Activated CD8-positive, alpha-beta T cell treated with anti-CD3 and anti-CD28 coated beads for 36 hours (primary cell): ENCODE results near the gene VPS50. TPM values are rescaled to one million over a fixed set of nuclear protein-coding genes. Genes with fewer than 3 reads are reported as not detected.
A peak's percentile ranks its signal among the peaks of the same experiment; 100 is the strongest.
"Not testable (repeated sequence)": the region's sequence is repeated elsewhere in the genome, so short reads cannot be mapped to it uniquely, and the experiment has no call there.

Source experiments
- ATAC-seq: fragments of 200-7000 bp; cut with Tn5 transposase; one replicate; pipeline ENCODE4 v1.10.0; 2021; ENCODE audit warnings: mild to moderate bottlenecking, moderate library complexity
- CTCF ChIA-PET: fragments of 350-600 bp; sonication (Branson Sonifier 250); formaldehyde crosslinking; loops from one replicate; lab custom pipeline; 2021; ENCODE audit warnings: antibody characterized with exemption; lab: Charles Lee
- POLR2A ChIA-PET: fragments of 350-600 bp; sonication (Branson Sonifier 250); formaldehyde crosslinking; loops from one replicate; lab custom pipeline; 2021; ENCODE audit warnings: antibody characterized with exemption; lab: Charles Lee
- DNase-seq: peaks from one replicate; pipeline ENCODE4 v3.0.0-alpha.2; 2020
- H3K27ac Mint-ChIP-seq: one replicate; pipeline ENCODE4 v1.8.0; 2021; ENCODE audit warnings: mild to moderate bottlenecking, mixed read lengths
- H3K27me3 Mint-ChIP-seq: one replicate; pipeline ENCODE4 v1.8.0; 2021; ENCODE audit warnings: mixed read lengths
- H3K36me3 Mint-ChIP-seq: one replicate; pipeline ENCODE4 v1.8.0; 2021; ENCODE audit warnings: low read depth, mixed read lengths
- H3K4me1 Mint-ChIP-seq: one replicate; pipeline ENCODE4 v1.8.0; 2021; ENCODE audit warnings: low read depth, mixed read lengths
- H3K4me3 Mint-ChIP-seq: one replicate; pipeline ENCODE4 v1.8.0; 2021; ENCODE audit warnings: mild to moderate bottlenecking, moderate library complexity, mixed read lengths
- H3K9me3 Mint-ChIP-seq: one replicate; pipeline ENCODE4 v1.8.0; 2021; ENCODE audit warnings: mixed read lengths
- intact Hi-C: fragments of 100-400 bp; cut with micrococcal nuclease; formaldehyde crosslinking; loops from one replicate; pipeline ENCODE4 v1.10.0; 2022
- total RNA-seq, 2 experiments: library from RNA; stranded (reverse); gene quantifications; one replicate each; pipeline ENCODE4 v1.2.3, GENCODE V29; 2021
- TF ChIP-seq, protein P1 (sequence below): fragments of 200-600 bp; IDR thresholded peaks from one replicate; pipeline ENCODE4 v1.8.0; 2022; ENCODE audit warnings: antibody characterized with exemption, mild to moderate bottlenecking

The VPS50 gene
- total RNA-seq, 2 experiments from 2014 or later: 15.5 to 18.5 TPM

DNA sequence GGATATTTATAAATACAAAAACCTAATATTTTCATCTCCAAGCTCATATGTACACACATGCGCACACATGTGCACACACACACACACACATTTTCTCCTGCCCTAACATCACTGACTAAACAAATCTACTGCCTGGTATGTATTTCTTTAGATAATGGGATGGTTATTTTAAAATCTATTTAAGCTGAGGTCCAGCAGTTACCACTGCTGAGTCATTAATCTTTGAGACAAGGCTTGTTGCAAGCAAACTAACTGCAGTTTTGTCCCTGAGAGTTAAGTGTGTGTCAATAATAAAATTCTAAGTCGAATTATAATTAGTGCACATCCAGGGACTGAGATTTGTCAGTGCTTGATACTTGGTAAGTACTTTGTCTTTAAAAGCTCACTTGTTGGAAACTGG is 135.1 kb downstream of the VPS50 start:
- no peak for DNase-seq

DNA sequence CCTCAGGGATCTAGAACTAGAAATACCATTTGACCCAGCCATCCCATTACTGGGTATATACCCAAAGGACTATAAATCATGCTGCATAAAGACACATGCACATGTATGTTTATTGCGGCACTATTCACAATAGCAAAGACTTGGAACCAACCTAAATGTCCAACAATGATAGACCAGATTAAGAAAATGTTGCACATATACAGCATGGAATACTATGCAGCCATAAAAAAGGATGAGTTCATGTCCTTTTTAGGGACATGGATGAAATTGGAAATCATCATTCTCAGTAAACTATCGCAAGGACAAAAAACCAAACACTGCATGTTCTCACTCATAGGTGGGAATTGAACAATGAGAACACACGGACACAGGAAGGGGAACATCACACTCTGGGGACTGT is 138.8 kb downstream of the VPS50 start:
- H3K27ac Mint-ChIP-seq, H3K9me3 Mint-ChIP-seq, ATAC-seq, intact Hi-C loops, DNase-seq, H3K4me3 Mint-ChIP-seq, POLR2A ChIA-PET, H3K4me1 Mint-ChIP-seq, H3K36me3 Mint-ChIP-seq, CTCF ChIA-PET: not testable (repeated sequence)
- peaks cover 17% of the 10 kb centered on the region for H3K27me3 Mint-ChIP-seq

More for the DNA sequence above, 135.1 kb downstream of the VPS50 start:
- Mint-ChIP-seq H3K4me1 (no peaks in the 10 kb centered on the region), H3K27ac (no peak overlapping the region), H3K27me3 (peaks cover 9% of the 10 kb centered on the region), H3K36me3 (no peaks in the 10 kb centered on the region), H3K4me3 (no peak overlapping the region), H3K9me3 (peaks cover 4% of the 10 kb centered on the region)
- POLR2A ChIA-PET: no interaction called here
- TF ChIP-seq, protein P1, sequence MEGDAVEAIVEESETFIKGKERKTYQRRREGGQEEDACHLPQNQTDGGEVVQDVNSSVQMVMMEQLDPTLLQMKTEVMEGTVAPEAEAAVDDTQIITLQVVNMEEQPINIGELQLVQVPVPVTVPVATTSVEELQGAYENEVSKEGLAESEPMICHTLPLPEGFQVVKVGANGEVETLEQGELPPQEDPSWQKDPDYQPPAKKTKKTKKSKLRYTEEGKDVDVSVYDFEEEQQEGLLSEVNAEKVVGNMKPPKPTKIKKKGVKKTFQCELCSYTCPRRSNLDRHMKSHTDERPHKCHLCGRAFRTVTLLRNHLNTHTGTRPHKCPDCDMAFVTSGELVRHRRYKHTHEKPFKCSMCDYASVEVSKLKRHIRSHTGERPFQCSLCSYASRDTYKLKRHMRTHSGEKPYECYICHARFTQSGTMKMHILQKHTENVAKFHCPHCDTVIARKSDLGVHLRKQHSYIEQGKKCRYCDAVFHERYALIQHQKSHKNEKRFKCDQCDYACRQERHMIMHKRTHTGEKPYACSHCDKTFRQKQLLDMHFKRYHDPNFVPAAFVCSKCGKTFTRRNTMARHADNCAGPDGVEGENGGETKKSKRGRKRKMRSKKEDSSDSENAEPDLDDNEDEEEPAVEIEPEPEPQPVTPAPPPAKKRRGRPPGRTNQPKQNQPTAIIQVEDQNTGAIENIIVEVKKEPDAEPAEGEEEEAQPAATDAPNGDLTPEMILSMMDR: no peak
- intact Hi-C loops: no loop called here
- no peak for ATAC-seq
- CTCF ChIA-PET: interaction anchor here (0.8 to 1.0 kb wide), 2 partner anchors 9 to 28 kb away, joined by 3 read pairs; no protein-coding TSS in a partner anchor

DNA sequence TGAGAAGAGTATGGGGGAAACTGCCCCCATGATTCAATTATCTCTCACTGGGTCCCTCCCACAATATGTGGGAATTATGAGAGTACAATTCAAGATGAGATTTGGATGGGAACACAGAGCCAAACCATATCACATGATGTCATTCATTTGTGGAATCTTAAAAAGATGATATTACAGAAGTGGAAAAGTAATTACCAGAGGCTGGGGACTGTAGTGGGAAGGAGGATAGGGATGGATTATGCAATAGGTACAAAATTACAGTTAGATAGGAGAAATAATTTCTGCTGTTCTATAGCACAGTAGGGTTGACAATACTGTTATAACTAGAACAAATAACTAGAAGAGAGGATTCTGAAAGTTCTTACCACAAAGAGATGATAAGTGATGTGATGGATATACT is 141.4 kb downstream of the VPS50 start:
- ChIA-PET POLR2A (no interaction called here), CTCF (no interaction called here)
- Mint-ChIP-seq H3K4me3 (no peak overlapping the region), H3K27me3 (peaks cover 16% of the 10 kb centered on the region), H3K27ac (no peak overlapping the region), H3K36me3 (no peaks in the 10 kb centered on the region), H3K9me3 (peaks cover 4% of the 10 kb centered on the region), H3K4me1 (no peaks in the 10 kb centered on the region)
- DNase-seq (no peak), ATAC-seq (no peak)
- intact Hi-C loops: no loop called here
- TF ChIP-seq, protein P1: no peak

DNA sequence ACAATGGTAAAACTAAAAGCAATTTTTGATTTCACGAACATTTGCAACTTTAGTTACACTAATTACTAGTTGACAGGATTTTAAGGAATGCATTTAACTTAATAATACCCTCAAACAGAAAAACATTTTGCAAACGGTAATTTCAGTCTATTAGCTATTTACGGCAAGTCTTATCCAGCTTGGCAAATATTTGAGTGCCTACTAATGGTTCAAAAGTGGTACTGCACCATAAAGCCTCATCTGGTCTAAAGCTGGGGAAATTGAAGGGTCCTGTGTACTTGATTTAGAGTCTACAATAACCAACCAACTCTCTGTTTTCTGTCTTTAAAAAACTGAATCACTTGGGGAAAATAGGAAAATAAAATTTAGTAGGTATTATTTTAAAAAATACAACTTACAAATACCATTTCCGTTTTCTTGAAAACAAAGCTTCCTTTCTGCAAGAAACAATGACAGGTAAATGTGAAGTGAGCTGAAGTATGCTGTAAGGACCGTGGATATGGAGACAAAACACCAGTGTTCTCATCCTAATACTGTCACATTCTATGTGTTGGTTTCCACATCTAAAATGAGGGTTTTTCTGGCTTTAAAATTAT is 142.3 kb downstream of the VPS50 start:
- peak; percentile 66 for ATAC-seq
- DNase-seq: no peak
- TF ChIP-seq, protein P1: peak; percentile 63
- no peaks in the 10 kb centered on the region for H3K9me3 Mint-ChIP-seq
- H3K27ac Mint-ChIP-seq: no peak overlapping the region
- POLR2A ChIA-PET: no interaction called here
- H3K4me1 Mint-ChIP-seq: no peaks in the 10 kb centered on the region
- H3K36me3 Mint-ChIP-seq: no peaks in the 10 kb centered on the region
- CTCF ChIA-PET: interaction anchor here (0.8 to 2.3 kb wide), 12 partner anchors 8 to 133 kb away, joined by 3 to 10 read pairs (median 4); no protein-coding TSS in a partner anchor
- intact Hi-C loops: no loop called here
- H3K4me3 Mint-ChIP-seq: no peak overlapping the region
- H3K27me3 Mint-ChIP-seq: peaks cover 14% of the 10 kb centered on the region

DNA sequence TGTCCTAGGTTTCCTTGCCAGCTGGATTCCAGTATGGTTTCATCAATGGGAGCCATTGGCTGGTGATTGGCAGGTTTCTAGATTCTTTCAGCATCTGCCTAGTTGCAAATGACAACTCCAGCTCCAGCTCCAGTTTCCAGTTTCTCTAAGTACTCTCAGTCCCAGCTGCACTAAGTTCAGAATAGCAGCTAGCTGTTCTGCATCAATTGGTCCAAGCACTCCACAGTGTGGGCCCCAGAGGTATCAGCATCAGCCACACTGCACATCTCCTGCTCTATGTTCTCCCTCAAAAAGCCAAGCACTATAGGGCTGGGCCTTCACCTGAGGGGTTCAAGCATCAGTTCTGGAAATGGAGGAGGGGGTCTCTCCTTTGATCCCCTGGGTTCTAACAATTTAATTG is 143.4 kb downstream of the VPS50 start:
- Mint-ChIP-seq H3K36me3 (no peaks in the 10 kb centered on the region), H3K4me3 (no peak overlapping the region), H3K4me1 (no peaks in the 10 kb centered on the region), H3K27me3 (peaks cover 15% of the 10 kb centered on the region), H3K27ac (no peak overlapping the region), H3K9me3 (no peaks in the 10 kb centered on the region)
- DNase-seq (no peak), ATAC-seq (no peak)
- TF ChIP-seq, protein P1: no peak
- ChIA-PET CTCF (interaction anchor here (1.0 to 2.3 kb wide), 2 partner anchors 9 to 18 kb away, joined by 3 to 10 read pairs; no protein-coding TSS in a partner anchor), POLR2A (no interaction called here)
- intact Hi-C loops: no loop called here
